WTC11 (cell line): Measurements from ENCODE around the gene PLEKHH2. TPM values are rescaled to one million over a fixed set of nuclear protein-coding genes. Genes with fewer than 3 reads are reported as not detected.

Experiments used
- ATAC-seq: fragments of 200-7000 bp; cut with Tn5 transposase; 2 replicates; pipeline ENCODE4 v1.10.0; 2021; ENCODE audit warnings: mild to moderate bottlenecking, moderate library complexity
- CTCF ChIA-PET: fragments of 300-600 bp; sonication (Branson Sonifier 250); formaldehyde crosslinking; loops from one replicate; lab custom pipeline; 2021; ENCODE audit warnings: antibody characterized with exemption; lab: Charles Lee
- POLR2A ChIA-PET: fragments of 350-600 bp; sonication (Branson Sonifier 250); formaldehyde crosslinking; loops from one replicate; lab custom pipeline; 2021; ENCODE audit warnings: antibody characterized with exemption; lab: Charles Lee
- DNase-seq: peaks from one replicate; pipeline ENCODE4 v3.0.0; 2021; ENCODE audit warnings: low spot score
- H3K27ac Mint-ChIP-seq: 2 replicates; pipeline ENCODE4 v1.8.0; 2021; ENCODE audit warnings: mixed read lengths
- H3K27me3 Mint-ChIP-seq: 2 replicates; pipeline ENCODE4 v1.8.0; 2021; ENCODE audit warnings: low read depth, mild to moderate bottlenecking, moderate library complexity, mixed read lengths
- H3K36me3 Mint-ChIP-seq: 2 replicates; pipeline ENCODE4 v1.8.0; 2021; ENCODE audit warnings: mixed read lengths
- H3K4me1 Mint-ChIP-seq: 2 replicates; pipeline ENCODE4 v1.8.0; 2022; ENCODE audit warnings: mixed read lengths
- H3K4me3 Mint-ChIP-seq: 2 replicates; pipeline ENCODE4 v1.8.0; 2021; ENCODE audit warnings: mild to moderate bottlenecking, moderate library complexity, mixed read lengths
- H3K9me3 Mint-ChIP-seq: 2 replicates; pipeline ENCODE4 v1.8.0; 2021; ENCODE audit warnings: mixed read lengths
- CBFB ChIP-seq: sonication (generic); formaldehyde crosslinking; IDR thresholded peaks from 2 replicates; pipeline ENCODE4 v1.8.1; 2022; ENCODE audit warnings: mild to moderate bottlenecking, low read depth, missing genetic modification reagents
- ELF4 ChIP-seq: sonication (generic); formaldehyde crosslinking; IDR thresholded peaks from 2 replicates; pipeline ENCODE4 v1.8.1; 2022; ENCODE audit warnings: low read depth, mild to moderate bottlenecking, moderate library complexity, missing genetic modification reagents
- GABPB1 ChIP-seq: sonication (generic); formaldehyde crosslinking; IDR thresholded peaks from 2 replicates; pipeline ENCODE4 v1.8.1; 2023; ENCODE audit warnings: mild to moderate bottlenecking, missing genetic modification reagents
- JAZF1 ChIP-seq: fragments of 250-450 bp; sonication (Bioruptor Pico); IDR thresholded peaks from 2 replicates; pipeline ENCODE4 v1.9.0; 2021; ENCODE audit warnings: moderate library complexity, mild to moderate bottlenecking, inconsistent platforms
- MXD4 ChIP-seq: fragments of 250-450 bp; sonication (Bioruptor Pico); IDR thresholded peaks from 2 replicates; pipeline ENCODE4 v1.8.0; 2021; ENCODE audit warnings: mild to moderate bottlenecking, moderate library complexity, borderline replicate concordance
- NFATC4 ChIP-seq: fragments of 250-450 bp; sonication (Bioruptor Pico); IDR thresholded peaks from 2 replicates; pipeline ENCODE4 v1.9.0; 2021; ENCODE audit warnings: mild to moderate bottlenecking
- NR1H2 ChIP-seq: sonication (generic); formaldehyde crosslinking; IDR thresholded peaks from 2 replicates; pipeline ENCODE4 v1.9.0; 2021; ENCODE audit warnings: mild to moderate bottlenecking, moderate library complexity, missing genetic modification reagents
- RELA ChIP-seq: sonication (generic); formaldehyde crosslinking; IDR thresholded peaks from 2 replicates; pipeline ENCODE4 v1.8.1; 2022; ENCODE audit warnings: missing genetic modification reagents, mild to moderate bottlenecking, borderline replicate concordance
- SMAD3 ChIP-seq: sonication (generic); formaldehyde crosslinking; IDR thresholded peaks from 2 replicates; pipeline ENCODE4 v1.8.0; 2022; ENCODE audit warnings: missing genetic modification reagents, mild to moderate bottlenecking, borderline replicate concordance
- ZNF232 ChIP-seq: sonication (generic); formaldehyde crosslinking; IDR thresholded peaks from 2 replicates; pipeline ENCODE4 v1.8.0; 2022; ENCODE audit warnings: mild to moderate bottlenecking, missing genetic modification reagents
- ZNF263 ChIP-seq: sonication (generic); formaldehyde crosslinking; IDR thresholded peaks from 2 replicates; pipeline ENCODE4 v1.8.1; 2022; ENCODE audit warnings: low read depth, mild to moderate bottlenecking, moderate library complexity, missing genetic modification reagents
- ZNF671 ChIP-seq: fragments of 250-450 bp; sonication (Bioruptor Pico); IDR thresholded peaks from 2 replicates; pipeline ENCODE4 v1.8.0; 2021; ENCODE audit warnings: mild to moderate bottlenecking
- total RNA-seq: library from RNA; stranded (reverse); gene quantifications from 3 replicates; pipeline ENCODE4 v1.2.3, GENCODE V29; 2021
- TF ChIP-seq, protein P1 (sequence below): sonication (generic); formaldehyde crosslinking; IDR thresholded peaks from 2 replicates; pipeline ENCODE4 v1.8.0; 2022; ENCODE audit warnings: mild to moderate bottlenecking, missing genetic modification reagents
- TF ChIP-seq, protein P2 (sequence below): fragments of 250-450 bp; sonication (Bioruptor Pico); IDR thresholded peaks from 2 replicates; pipeline ENCODE4 v1.9.0; 2021; ENCODE audit warnings: moderate library complexity, mild to moderate bottlenecking, inconsistent platforms, borderline replicate concordance
- TF ChIP-seq, protein P3 (sequence below): sonication (generic); formaldehyde crosslinking; IDR thresholded peaks from 2 replicates; pipeline ENCODE4 v1.8.0; 2023; ENCODE audit warnings: missing genetic modification reagents, mild to moderate bottlenecking, borderline replicate concordance
- TF ChIP-seq, protein P4 (sequence below): fragments of 200-600 bp; IDR thresholded peaks from 2 replicates; pipeline ENCODE4 v1.8.0; 2022; ENCODE audit warnings: antibody characterized with exemption

PLEKHH2 gene
- total RNA-seq, 1 experiment from 2014 or later, result 5.8 TPM

DNA sequence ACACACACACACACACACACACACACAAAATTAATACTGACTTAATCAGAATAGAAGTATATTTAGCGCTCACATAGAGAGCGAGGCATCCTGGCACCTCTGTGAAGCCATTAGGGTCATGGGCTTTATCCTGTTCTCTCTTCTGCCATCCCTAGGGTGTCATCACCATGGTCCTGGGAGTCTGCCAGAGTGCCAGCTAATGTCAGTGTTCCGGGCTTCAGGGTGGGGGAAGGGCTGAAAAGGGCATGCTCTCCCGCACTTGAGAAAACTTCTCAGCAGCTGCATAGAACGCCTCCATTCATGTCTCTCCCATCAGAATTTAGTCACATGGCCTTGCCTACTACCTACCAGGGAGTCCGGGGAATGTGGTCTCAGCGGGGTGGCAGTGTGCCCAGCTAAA lies 117.1 kb downstream of the PLEKHH2 start (continued):
- TF ChIP-seq NR1H2 (CRISPR knock-in tag) (no peak), ZNF232 (no peak)
- TF ChIP-seq, all 79 proteins: peak for 0

DNA sequence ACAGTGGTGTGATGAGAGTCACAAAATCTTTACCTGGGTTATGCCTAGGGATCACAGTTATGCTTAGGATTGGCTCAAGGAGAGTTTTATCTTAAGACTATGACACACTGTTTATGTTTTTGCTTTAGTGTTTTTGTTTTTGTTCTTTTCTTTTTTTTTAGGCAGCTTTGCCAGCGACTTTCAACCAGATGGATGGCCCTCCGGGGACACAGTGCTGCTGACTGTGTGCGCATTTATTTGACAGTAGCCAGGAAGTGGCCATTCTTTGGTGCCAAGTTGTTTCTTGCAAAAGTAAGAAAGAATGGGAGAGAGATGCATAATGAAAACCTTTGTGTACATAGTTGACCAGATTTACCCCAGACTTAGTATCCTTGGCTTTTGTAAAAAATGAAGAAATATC lies 121.7 kb downstream of the PLEKHH2 start:
- Mint-ChIP-seq H3K4me3 (no peak overlapping the region), H3K36me3 (peaks cover 3% of the 10 kb centered on the region; the same call in 1 of the 2 replicates), H3K27ac (no peak overlapping the region), H3K9me3 (peaks cover 3% of the 10 kb centered on the region; the same call in 1 of the 2 replicates), H3K27me3 (no peaks in the 10 kb centered on the region)
- CTCF ChIA-PET, result no interaction called here
- POLR2A ChIA-PET, result no interaction called here
- TF ChIP-seq RELA (CRISPR knock-in tag) (no peak), NFATC4 (CRISPR knock-in tag) (no peak), JAZF1 (CRISPR knock-in tag) (no peak), SMAD3 (no peak)
- TF ChIP-seq, protein P1, sequence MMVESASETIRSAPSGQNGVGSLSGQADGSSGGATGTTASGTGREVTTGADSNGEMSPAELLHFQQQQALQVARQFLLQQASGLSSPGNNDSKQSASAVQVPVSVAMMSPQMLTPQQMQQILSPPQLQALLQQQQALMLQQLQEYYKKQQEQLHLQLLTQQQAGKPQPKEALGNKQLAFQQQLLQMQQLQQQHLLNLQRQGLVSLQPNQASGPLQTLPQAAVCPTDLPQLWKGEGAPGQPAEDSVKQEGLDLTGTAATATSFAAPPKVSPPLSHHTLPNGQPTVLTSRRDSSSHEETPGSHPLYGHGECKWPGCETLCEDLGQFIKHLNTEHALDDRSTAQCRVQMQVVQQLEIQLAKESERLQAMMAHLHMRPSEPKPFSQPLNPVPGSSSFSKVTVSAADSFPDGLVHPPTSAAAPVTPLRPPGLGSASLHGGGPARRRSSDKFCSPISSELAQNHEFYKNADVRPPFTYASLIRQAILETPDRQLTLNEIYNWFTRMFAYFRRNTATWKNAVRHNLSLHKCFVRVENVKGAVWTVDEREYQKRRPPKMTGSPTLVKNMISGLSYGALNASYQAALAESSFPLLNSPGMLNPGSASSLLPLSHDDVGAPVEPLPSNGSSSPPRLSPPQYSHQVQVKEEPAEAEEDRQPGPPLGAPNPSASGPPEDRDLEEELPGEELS, result no peak
- TF ChIP-seq, all 79 proteins: peak for 0
- H3K4me1 Mint-ChIP-seq, result peaks cover 10% of the 10 kb centered on the region
- DNase-seq (no peak), ATAC-seq (no peak)

DNA sequence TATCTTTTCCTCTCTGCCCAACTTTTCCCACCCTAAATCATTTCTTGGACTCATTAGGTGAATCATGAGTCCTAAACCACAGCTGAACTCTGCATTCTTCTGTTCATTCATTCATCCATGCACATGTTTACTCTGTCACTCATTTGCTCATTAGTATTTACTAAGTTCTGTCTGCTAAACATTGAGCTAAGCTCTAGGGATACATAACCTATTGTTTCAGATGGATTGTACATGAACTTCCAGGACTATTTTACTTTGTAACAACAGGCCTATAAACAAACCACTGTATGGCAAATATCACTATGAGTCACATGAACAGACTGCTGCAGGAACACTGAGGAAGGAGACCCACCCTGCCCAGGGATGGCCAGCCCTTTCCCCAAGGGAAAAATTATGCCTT lies 122.1 kb downstream of the PLEKHH2 start:
- TF ChIP-seq ZNF671 (CRISPR knock-in tag) (no peak), ELF4 (CRISPR knock-in tag) (no peak), GABPB1 (CRISPR knock-in tag) (no peak), ZNF263 (CRISPR knock-in tag) (no peak), CBFB (CRISPR knock-in tag) (no peak), MXD4 (CRISPR knock-in tag) (no peak)
- TF ChIP-seq, protein P2, sequence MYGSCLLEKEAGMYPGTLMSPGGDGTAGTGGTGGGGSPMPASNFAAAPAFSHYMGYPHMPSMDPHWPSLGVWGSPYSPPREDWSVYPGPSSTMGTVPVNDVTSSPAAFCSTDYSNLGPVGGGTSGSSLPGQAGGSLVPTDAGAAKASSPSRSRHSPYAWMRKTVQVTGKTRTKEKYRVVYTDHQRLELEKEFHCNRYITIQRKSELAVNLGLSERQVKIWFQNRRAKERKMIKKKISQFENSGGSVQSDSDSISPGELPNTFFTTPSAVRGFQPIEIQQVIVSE, result no peak
- TF ChIP-seq, protein P3, sequence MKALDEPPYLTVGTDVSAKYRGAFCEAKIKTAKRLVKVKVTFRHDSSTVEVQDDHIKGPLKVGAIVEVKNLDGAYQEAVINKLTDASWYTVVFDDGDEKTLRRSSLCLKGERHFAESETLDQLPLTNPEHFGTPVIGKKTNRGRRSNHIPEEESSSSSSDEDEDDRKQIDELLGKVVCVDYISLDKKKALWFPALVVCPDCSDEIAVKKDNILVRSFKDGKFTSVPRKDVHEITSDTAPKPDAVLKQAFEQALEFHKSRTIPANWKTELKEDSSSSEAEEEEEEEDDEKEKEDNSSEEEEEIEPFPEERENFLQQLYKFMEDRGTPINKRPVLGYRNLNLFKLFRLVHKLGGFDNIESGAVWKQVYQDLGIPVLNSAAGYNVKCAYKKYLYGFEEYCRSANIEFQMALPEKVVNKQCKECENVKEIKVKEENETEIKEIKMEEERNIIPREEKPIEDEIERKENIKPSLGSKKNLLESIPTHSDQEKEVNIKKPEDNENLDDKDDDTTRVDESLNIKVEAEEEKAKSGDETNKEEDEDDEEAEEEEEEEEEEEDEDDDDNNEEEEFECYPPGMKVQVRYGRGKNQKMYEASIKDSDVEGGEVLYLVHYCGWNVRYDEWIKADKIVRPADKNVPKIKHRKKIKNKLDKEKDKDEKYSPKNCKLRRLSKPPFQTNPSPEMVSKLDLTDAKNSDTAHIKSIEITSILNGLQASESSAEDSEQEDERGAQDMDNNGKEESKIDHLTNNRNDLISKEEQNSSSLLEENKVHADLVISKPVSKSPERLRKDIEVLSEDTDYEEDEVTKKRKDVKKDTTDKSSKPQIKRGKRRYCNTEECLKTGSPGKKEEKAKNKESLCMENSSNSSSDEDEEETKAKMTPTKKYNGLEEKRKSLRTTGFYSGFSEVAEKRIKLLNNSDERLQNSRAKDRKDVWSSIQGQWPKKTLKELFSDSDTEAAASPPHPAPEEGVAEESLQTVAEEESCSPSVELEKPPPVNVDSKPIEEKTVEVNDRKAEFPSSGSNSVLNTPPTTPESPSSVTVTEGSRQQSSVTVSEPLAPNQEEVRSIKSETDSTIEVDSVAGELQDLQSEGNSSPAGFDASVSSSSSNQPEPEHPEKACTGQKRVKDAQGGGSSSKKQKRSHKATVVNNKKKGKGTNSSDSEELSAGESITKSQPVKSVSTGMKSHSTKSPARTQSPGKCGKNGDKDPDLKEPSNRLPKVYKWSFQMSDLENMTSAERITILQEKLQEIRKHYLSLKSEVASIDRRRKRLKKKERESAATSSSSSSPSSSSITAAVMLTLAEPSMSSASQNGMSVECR (CRISPR knock-in tag), result no peak
- TF ChIP-seq, protein P4, sequence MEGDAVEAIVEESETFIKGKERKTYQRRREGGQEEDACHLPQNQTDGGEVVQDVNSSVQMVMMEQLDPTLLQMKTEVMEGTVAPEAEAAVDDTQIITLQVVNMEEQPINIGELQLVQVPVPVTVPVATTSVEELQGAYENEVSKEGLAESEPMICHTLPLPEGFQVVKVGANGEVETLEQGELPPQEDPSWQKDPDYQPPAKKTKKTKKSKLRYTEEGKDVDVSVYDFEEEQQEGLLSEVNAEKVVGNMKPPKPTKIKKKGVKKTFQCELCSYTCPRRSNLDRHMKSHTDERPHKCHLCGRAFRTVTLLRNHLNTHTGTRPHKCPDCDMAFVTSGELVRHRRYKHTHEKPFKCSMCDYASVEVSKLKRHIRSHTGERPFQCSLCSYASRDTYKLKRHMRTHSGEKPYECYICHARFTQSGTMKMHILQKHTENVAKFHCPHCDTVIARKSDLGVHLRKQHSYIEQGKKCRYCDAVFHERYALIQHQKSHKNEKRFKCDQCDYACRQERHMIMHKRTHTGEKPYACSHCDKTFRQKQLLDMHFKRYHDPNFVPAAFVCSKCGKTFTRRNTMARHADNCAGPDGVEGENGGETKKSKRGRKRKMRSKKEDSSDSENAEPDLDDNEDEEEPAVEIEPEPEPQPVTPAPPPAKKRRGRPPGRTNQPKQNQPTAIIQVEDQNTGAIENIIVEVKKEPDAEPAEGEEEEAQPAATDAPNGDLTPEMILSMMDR, result no peak
- POLR2A ChIA-PET, result no interaction called here
- Mint-ChIP-seq H3K27ac (no peak overlapping the region), H3K9me3 (peaks cover 3% of the 10 kb centered on the region; the same call in 1 of the 2 replicates), H3K4me3 (no peak overlapping the region), H3K4me1 (peaks cover 9% of the 10 kb centered on the region), H3K27me3 (no peaks in the 10 kb centered on the region), H3K36me3 (peaks cover 3% of the 10 kb centered on the region; the same call in 1 of the 2 replicates)
- CTCF ChIA-PET, result no interaction called here
- ATAC-seq (no peak), DNase-seq (no peak)
